Activated CD4-positive, alpha-beta memory T cell treated with anti-CD3 and anti-CD28 coated beads, Interleukin-2, amount 10 ng/mL, durations not matched to agents 7 days and 5 days (primary cell): ENCODE measurements around the gene PPP1R7. TPM values are rescaled to one million over a fixed set of nuclear protein-coding genes. Genes with fewer than 3 reads are reported as not detected.
"Not testable (repeated sequence)": the region's sequence is repeated elsewhere in the genome, so short reads cannot be mapped to it uniquely, and the experiment has no call there.

Experiments used
- CTCF ChIA-PET: fragments of 350-600 bp; sonication (Branson Sonifier 250); formaldehyde crosslinking; loops from one replicate; lab custom pipeline; 2021; ENCODE audit warnings: antibody characterized with exemption, inconsistent platforms; lab: Charles Lee
- POLR2A ChIA-PET: fragments of 350-600 bp; sonication (Branson Sonifier 250); formaldehyde crosslinking; loops from one replicate; lab custom pipeline; 2021; ENCODE audit warnings: antibody characterized with exemption; lab: Charles Lee
- DNase-seq: peaks from one replicate; pipeline ENCODE4 v3.0.0-alpha.2; 2020
- H3K27ac Mint-ChIP-seq: one replicate; pipeline ENCODE4 v1.8.0; 2021; ENCODE audit warnings: mild to moderate bottlenecking, mixed read lengths
- H3K27me3 Mint-ChIP-seq: one replicate; pipeline ENCODE4 v1.8.0; 2021; ENCODE audit warnings: mixed read lengths
- H3K36me3 Mint-ChIP-seq: one replicate; pipeline ENCODE4 v1.8.0; 2021; ENCODE audit warnings: low read depth, mixed read lengths
- H3K4me1 Mint-ChIP-seq: one replicate; pipeline ENCODE4 v1.8.0; 2021; ENCODE audit warnings: mixed read lengths
- H3K4me3 Mint-ChIP-seq: one replicate; pipeline ENCODE4 v1.8.0; 2021; ENCODE audit warnings: mild to moderate bottlenecking, mixed read lengths
- H3K9me3 Mint-ChIP-seq: one replicate; pipeline ENCODE4 v1.8.0; 2021; ENCODE audit warnings: mixed read lengths
- total RNA-seq, 2 experiments: library from RNA; stranded (reverse); gene quantifications; one replicate each; pipeline ENCODE4 v1.2.3, GENCODE V29; 2021

Gene PPP1R7, protein sequence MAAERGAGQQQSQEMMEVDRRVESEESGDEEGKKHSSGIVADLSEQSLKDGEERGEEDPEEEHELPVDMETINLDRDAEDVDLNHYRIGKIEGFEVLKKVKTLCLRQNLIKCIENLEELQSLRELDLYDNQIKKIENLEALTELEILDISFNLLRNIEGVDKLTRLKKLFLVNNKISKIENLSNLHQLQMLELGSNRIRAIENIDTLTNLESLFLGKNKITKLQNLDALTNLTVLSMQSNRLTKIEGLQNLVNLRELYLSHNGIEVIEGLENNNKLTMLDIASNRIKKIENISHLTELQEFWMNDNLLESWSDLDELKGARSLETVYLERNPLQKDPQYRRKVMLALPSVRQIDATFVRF
- total RNA-seq: 100 to 1,000 TPM; 103 to 106 TPM

DNA sequence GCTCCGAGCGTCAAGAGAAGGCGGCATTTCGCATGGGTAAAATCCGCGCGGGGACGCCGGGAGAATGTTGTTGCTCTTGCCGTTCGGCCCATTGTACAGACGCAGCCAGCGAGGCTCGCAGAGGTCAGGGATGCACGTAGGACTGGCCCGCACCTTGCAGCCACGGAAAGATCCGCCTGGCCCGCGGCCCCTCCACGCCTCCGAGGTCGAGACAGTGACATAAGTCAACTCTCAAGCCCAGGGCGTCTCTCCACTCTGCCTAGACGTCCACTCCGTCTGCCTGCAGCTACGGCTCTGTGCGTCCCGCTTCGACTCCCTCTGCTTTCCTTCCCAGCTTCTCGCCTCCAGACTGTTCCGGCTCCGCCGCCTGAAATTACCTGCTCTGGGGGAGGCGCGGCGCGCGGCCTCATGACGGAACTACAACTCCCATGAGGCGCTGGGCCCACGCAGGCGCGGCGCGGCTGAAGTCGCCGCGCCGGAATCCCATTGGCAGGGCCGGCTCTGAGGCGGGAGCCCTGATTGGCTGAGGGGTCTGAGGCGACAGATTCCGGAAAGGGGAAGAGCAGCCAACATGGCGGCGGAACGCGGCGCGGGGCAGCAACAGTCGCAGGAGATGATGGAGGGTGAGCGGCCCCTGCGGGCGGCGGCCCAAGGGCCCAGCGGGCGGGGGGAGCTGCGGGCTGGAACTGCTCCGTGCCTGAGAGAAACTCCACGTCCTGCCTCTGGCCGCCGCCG is at the start of gene PPP1R7:
PPP1R7 (plus strand) TSS at position 543 of the 735 bp plus-strand sequence; CDS start at position 572, 29 bp downstream.
- POLR2A ChIA-PET: interaction anchor here (0.5 to 4.0 kb wide), 19 partner anchors 8 to 590 kb away, joined by 3 to 41 read pairs (median 4); partner anchors contain the start of genes ATG4B, DTYMK, DUSP28 and MTERF4
- Mint-ChIP-seq H3K27ac (peak within 1 kb of the TSS; percentile 84), H3K4me1 (peaks cover 47% of the 10 kb centered on the region)

DNA sequence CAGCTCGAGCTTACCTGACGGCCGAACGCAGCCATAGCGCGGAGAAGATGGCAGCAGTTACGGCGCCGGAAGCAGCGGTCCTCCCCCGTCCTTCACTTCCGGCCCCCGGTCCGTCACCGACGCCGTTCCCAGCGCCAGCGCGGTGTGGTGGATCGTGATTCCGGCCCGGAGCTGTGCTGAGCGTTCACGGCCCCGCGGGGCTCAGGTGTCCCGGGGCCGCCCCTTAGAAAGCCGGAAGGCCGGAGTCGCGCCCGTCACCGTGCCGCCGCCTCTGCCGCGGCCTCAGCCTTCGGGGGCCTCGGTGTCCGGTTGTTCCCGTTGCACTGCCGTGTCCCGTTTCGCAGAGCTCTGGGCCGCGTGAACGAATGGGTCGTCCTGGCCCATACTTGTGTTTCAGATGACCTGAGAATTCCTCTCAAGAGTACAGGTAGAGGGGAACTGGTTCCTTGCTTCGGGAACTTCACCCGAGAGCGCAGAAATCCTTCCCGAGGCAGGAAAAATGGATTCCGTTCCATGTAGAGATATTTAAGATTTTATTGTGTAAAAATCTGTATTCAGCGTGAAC is 47.9 kb upstream of the PPP1R7 start, which contains the start of gene MTERF4:
MTERF4 (minus strand) TSS at position 49 of the 565 bp plus-strand sequence; CDS start at position 35, 14 bp downstream.
- H3K27me3 Mint-ChIP-seq: no peaks in the 10 kb centered on the region
- H3K4me3 Mint-ChIP-seq: peak within 1 kb of the TSS; percentile 97
- H3K4me1 Mint-ChIP-seq: peaks cover 53% of the 10 kb centered on the region
- POLR2A ChIA-PET: interaction anchor here (0.6 to 4.3 kb wide), 13 partner anchors 8 to 584 kb away, joined by 3 to 41 read pairs (median 4); partner anchors contain the start of genes DTYMK, FARP2, HDLBP and PASK
- CTCF ChIA-PET: no interaction called here
- peak within 1 kb of the TSS; percentile 94 for H3K27ac Mint-ChIP-seq
- no peaks in the 10 kb centered on the region for H3K9me3 Mint-ChIP-seq
- DNase-seq: peak; percentile 89
- H3K36me3 Mint-ChIP-seq: peaks cover 35% of the 10 kb centered on the region

More for the DNA sequence above, at the start of gene PPP1R7:
- H3K4me3 Mint-ChIP-seq: peak within 1 kb of the TSS; percentile 92
- peak; percentile 97 for DNase-seq
- H3K36me3 Mint-ChIP-seq: peaks cover 21% of the 10 kb centered on the region
- no peaks in the 10 kb centered on the region for H3K27me3 Mint-ChIP-seq
- H3K9me3 Mint-ChIP-seq: no peaks in the 10 kb centered on the region
- CTCF ChIA-PET: interaction anchor here (0.6 to 2.7 kb wide), 9 partner anchors 41 to 537 kb away, joined by 3 to 8 read pairs (median 3); partner anchors contain the start of genes ATG4B and DTYMK

DNA sequence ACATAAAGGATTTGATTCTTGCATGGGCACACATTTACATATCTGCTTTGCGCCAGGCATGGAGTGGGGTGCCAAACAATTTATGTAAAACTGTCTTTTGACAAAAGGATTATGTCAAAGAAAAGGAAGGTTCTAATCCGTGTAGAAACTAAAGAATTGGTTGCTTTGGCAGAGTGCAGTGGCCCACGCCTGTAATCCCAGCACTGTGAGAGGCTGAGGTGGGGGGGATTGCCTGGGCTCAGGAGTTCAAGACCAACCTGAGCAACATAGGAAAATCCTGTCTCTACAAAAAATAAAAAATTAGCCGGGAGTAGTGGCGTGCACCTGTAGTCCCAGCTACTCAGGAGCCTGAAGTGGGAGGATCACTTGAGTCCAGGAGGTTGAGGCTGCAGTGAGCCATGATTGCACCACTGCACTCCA is 47.1 kb upstream of the PPP1R7 start:
- DNase-seq: no peak
- Mint-ChIP-seq H3K27me3 (no peaks in the 10 kb centered on the region), H3K36me3 (peaks cover 30% of the 10 kb centered on the region), H3K4me1 (peaks cover 53% of the 10 kb centered on the region), H3K4me3 (peak overlapping the region; percentile 97), H3K9me3 (no peaks in the 10 kb centered on the region), H3K27ac (peak overlapping the region; percentile 94)
- CTCF ChIA-PET: interaction anchor here (1.0 kb wide), 1 partner anchor 24 kb away, joined by 3 read pairs; no protein-coding TSS in a partner anchor
- POLR2A ChIA-PET: interaction anchor here (1.5 to 4.3 kb wide), 4 partner anchors 8 to 537 kb away, joined by 3 to 41 read pairs (median 6); partner anchors contain the start of genes PASK and PPP1R7

DNA sequence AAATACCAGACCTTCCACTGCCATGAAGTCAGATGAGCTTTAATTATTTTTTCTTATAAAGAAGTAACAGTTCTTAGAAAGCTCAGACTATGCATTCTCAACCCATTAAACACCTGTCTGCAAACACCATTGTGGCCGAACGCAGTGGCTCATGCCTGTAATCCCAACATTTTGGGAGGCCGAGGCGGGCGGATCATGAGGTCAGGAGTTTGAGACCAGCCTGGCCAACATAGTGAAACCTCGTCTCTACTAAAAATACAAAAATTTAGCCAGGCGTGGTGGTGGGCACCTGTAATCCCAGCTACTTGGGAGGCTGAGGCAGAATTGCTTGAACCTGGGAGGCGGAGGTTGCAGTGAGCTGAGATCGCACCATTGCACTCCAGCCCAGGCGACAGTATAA is 45.7 kb upstream of the PPP1R7 start:
- H3K9me3 Mint-ChIP-seq, H3K27me3 Mint-ChIP-seq, CTCF ChIA-PET, H3K4me3 Mint-ChIP-seq, DNase-seq, H3K27ac Mint-ChIP-seq: not testable (repeated sequence)
- Mint-ChIP-seq H3K36me3 (peaks cover 27% of the 10 kb centered on the region), H3K4me1 (peaks cover 56% of the 10 kb centered on the region)
- POLR2A ChIA-PET: interaction anchor here (1.0 kb wide), 1 partner anchor 46 kb away, joined by 3 read pairs; no protein-coding TSS in a partner anchor

DNA sequence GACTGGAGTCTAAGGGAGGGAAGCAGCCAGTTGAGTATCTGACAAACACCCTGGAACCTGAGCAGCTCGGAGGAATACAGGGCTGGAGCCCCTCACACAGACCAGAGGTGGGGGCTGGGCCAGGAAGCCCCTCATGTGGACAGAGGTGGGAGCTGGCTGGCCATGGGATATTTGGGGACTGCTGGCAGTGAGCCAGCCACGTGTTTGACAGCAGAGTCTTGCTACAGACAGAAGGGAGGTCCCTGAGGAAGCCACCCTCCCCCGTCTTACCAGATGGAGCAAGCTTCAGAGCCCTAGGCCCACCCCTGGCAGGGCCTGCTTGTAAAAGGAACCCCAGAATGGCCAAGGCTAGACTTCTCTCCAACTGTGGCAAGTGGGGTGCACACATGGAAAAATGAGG is 44.6 kb upstream of the PPP1R7 start:
- no peak overlapping the region for H3K4me3 Mint-ChIP-seq
- H3K27me3 Mint-ChIP-seq: no peaks in the 10 kb centered on the region
- H3K27ac Mint-ChIP-seq: no peak overlapping the region
- no peaks in the 10 kb centered on the region for H3K9me3 Mint-ChIP-seq
- H3K4me1 Mint-ChIP-seq: peaks cover 55% of the 10 kb centered on the region
- H3K36me3 Mint-ChIP-seq: peaks cover 24% of the 10 kb centered on the region
- POLR2A ChIA-PET: no interaction called here
- no peak for DNase-seq
- CTCF ChIA-PET: no interaction called here

DNA sequence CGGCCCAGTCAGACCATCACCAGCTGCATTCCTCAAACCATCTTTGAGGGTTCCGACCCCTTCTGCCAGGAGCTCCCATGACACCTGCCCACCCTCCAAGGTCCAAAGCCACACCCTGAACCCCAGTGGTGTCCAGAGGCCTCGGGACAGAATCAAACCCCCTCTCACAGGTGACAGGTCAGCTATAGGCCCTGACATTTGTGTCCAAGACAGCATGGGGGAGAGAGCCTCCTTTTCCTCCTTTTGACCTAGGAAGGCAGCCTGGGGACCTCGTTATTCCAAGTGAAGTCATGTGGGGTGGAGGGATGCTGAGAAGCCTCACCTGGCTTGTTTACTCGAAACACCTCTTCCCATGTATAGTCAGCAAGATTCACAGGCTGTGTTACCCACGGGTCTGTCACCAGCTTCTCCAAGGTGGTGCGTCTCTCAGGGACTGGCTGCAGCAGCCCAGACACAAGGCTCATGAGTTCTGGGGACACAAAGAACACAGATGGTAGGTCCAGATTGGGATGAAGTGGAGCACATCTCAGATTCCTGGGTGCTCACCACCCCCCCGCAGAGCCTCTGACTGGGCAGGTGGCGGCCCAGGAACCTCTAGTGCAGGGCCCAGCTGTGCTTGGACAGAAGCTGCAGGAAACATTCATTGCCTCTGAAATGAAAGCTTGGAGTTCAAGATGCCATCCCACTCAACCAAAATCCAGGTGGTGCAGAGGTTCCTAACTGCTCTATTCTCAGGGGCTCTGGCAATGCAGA is 43.1 kb upstream of the PPP1R7 start:
- Mint-ChIP-seq H3K4me1 (peaks cover 53% of the 10 kb centered on the region), H3K36me3 (peaks cover 35% of the 10 kb centered on the region), H3K4me3 (no peak overlapping the region), H3K9me3 (no peaks in the 10 kb centered on the region), H3K27me3 (no peaks in the 10 kb centered on the region), H3K27ac (peak overlapping the region; percentile 98)
- DNase-seq: no peak
- CTCF ChIA-PET: no interaction called here
- POLR2A ChIA-PET: interaction anchor here (4.4 kb wide), 1 partner anchor 43 kb away, joined by 17 read pairs; the partner anchor contains the start of genes PASK and PPP1R7

DNA sequence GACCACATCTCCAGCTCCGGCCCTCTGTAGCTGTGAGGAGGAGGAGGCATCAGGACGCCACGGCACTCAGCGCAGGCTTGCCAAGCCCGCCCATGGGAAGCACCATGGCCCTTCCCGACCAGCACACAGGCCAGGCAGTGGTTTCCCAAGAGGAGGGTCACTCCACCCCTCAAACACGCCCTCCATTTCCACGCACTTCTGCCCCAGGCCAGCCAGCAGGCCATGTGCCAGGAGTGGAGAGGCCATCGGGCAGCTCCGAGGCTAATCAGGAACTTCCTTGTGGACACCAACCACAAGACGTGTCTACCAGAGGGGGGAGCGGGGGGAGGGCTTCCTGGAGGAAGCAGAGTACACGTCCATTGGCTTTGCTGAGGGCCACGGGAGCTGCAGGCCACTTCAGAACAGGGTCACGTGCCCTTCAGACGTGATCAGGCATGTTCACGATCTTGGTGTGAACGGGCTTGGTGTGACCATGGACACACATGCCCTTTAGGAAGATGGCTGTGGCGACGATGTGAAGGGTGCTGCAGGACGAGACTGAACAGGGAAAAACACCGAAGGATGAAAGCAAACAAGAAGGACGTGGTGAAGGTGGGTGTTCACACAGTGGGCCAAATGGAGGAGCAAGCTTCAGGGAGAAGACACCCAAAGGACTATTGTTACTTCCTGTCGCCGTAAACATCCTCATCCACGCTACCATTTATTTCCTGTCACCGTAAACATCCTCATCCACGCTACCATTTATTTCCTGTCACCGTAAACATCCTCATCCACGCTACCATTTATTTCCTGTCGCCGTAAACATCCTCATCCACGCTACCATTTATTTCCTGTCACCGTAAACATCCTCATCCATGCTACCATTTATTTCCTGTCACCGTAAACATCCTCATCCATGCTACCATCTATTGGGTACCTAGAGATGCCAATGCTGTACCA is 41.7 kb upstream of the PPP1R7 start:
- H3K27me3 Mint-ChIP-seq: no peaks in the 10 kb centered on the region
- H3K4me1 Mint-ChIP-seq: peaks cover 51% of the 10 kb centered on the region
- CTCF ChIA-PET: interaction anchor here (1.2 kb wide), 1 partner anchor 41 kb away, joined by 3 read pairs; the partner anchor contains the start of gene PASK
- peak overlapping the region; percentile 73 for H3K4me3 Mint-ChIP-seq
- POLR2A ChIA-PET: interaction anchor here (1.6 to 4.4 kb wide), 3 partner anchors 13 to 42 kb away, joined by 9 to 17 read pairs (median 10); partner anchors contain the start of genes PASK and PPP1R7
- H3K36me3 Mint-ChIP-seq: peaks cover 35% of the 10 kb centered on the region
- peak overlapping the region; percentile 98 for H3K27ac Mint-ChIP-seq
- H3K9me3 Mint-ChIP-seq: no peaks in the 10 kb centered on the region
- DNase-seq: peak; percentile 40

DNA sequence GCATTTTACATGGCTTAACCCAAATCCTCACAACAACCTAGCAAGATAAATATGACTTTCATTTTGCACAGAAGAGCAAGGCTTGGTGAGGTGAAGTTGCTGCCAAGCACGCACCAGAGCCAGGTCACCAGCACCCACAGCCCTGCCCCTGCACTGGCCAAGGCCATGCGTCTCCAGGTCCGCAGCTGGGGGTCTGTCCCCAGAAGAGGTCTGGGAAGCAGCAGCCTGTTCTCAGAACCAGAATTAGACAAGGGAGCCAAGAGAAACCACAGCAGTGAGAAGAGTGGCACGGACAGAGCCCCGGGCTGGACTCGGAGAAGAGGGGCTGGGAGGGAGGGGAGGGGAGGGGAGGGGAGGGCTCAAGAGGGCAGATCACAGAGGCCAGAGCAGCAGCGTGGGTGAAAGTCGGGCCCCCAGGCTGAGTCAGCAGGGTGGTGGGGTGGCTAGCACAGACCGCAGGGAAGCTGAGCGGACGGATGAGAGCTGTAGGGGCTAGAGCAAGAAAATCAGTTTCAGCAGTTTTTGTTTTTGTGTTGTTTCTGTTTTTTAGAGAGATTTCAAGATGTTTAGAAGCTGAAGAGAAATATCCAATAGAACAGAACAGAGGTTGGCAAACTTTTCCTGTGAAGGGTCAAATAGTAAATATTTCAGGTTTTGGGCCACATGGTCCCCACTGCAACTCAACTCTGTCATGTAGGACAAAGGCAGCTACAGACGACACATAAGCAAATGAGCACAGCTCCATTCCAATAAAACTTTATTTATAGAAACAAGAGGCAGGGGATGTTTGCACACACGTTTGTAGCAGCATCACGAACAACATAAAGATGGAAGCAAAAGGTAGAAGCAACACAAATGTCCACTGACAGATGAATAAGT is 40.8 kb upstream of the PPP1R7 start:
- peaks cover 42% of the 10 kb centered on the region for H3K36me3 Mint-ChIP-seq
- H3K9me3 Mint-ChIP-seq: no peaks in the 10 kb centered on the region
- POLR2A ChIA-PET: interaction anchor here (1.6 to 4.4 kb wide), 3 partner anchors 14 to 41 kb away, joined by 9 to 17 read pairs (median 10); partner anchors contain the start of genes PASK and PPP1R7
- peaks cover 47% of the 10 kb centered on the region for H3K4me1 Mint-ChIP-seq
- peak overlapping the region; percentile 73 for H3K4me3 Mint-ChIP-seq
- no peaks in the 10 kb centered on the region for H3K27me3 Mint-ChIP-seq
- peak; percentile 37 for DNase-seq
- CTCF ChIA-PET: interaction anchor here (1.2 kb wide), 1 partner anchor 40 kb away, joined by 3 read pairs; the partner anchor contains the start of gene PASK
- peak overlapping the region; percentile 98 for H3K27ac Mint-ChIP-seq

DNA sequence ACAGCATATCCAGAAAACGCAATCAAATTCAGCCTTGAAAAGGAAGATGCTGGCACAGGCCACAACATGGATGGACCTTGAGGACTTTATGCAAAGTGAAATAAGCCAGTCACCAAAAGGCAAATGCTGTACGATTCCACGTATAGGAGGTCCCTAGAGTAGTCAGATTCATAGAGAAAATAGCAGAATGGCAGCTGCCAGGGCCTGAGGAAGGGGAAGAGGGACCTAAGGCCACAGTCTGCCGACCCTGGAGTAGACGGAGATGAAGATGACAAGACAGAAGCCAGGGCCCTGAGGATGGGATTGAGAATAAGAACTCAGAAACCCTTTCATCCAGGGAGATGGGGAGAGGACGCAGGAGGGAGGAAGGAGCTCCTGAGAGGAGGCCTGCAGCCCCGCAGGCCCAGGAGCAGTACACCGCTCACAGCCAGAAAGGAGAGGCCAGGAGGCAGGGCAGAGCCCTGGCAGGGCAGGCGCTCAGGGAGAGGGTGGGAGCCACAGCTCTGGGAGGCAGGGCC is 40.1 kb upstream of the PPP1R7 start:
- ChIA-PET CTCF (no interaction called here), POLR2A (interaction anchor here (1.6 to 4.4 kb wide), 3 partner anchors 8 to 40 kb away, joined by 6 to 17 read pairs (median 9); partner anchors contain the start of genes MTERF4, PASK and PPP1R7)
- DNase-seq: no peak
- Mint-ChIP-seq H3K27me3 (no peaks in the 10 kb centered on the region), H3K27ac (peak overlapping the region; percentile 98), H3K9me3 (no peaks in the 10 kb centered on the region), H3K36me3 (peaks cover 49% of the 10 kb centered on the region), H3K4me3 (peak overlapping the region; percentile 73), H3K4me1 (peaks cover 47% of the 10 kb centered on the region)
